Pulmonary artery endothelial cell (primary cell): ENCODE results near the gene SCP2D1. TPM values are rescaled to one million over a fixed set of nuclear protein-coding genes. Genes with fewer than 3 reads are reported as not detected.
"Not testable (repeated sequence)": the region's sequence is repeated elsewhere in the genome, so short reads cannot be mapped to it uniquely, and the experiment has no call there.

Source experiments
- DNase-seq: peaks from one replicate; pipeline ENCODE4 v3.0.0-alpha.2; 2011; ENCODE audit warnings: low read depth, low spot score
- total RNA-seq: library from RNA; depleted of rRNA; stranded (reverse); fragments of >200 nt; gene quantifications from 2 replicates; pipeline ENCODE4 v1.2.3, GENCODE V29; 2014

SCP2D1 gene
- total RNA-seq = not detected in 2 replicates

DNA sequence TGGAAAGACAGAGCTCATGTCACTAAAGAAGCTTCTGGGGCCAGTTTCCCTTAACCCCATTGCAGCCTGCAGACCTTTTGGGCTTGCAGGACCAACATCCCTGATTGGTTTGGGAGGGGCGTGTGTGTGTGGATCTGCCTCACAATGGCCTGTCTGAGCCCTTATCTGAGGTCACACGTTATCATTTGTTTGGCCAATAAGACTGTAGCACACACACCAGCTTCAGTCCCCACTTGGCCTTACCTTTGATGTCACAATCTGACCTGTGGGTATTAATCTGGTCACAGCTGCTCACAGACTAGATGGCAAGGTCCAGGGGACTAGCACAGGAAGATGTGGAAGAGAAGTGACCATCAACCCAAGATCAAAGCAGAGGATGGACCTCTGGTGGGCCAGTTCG, at the start of gene SCP2D1:
TSS of gene SCP2D1 (plus strand) at position 301 of the 400 bp plus-strand sequence. CDS start at position 334, 33 bp downstream.
- no peak for DNase-seq

DNA sequence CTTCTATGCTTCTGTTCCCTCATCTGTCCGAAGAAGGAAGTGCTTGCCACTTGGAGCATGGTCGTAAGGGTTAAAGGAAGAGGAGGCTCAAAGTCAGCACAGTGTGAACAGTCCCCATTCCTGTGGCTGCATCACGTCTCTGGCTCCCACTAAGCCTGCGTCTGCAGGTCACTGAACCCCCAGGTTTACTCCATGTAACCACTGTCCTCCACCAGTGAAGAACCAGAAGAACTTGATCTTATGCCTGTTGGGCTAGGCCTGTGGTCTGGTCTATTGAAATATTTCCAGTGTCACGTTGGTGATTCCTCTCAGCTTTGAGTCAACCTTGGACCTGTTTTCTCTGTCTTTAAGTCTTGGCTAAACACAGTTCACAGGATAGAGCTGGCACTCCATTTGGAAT, 45.9 kb upstream of the SCP2D1 start:
- no peak for DNase-seq

DNA sequence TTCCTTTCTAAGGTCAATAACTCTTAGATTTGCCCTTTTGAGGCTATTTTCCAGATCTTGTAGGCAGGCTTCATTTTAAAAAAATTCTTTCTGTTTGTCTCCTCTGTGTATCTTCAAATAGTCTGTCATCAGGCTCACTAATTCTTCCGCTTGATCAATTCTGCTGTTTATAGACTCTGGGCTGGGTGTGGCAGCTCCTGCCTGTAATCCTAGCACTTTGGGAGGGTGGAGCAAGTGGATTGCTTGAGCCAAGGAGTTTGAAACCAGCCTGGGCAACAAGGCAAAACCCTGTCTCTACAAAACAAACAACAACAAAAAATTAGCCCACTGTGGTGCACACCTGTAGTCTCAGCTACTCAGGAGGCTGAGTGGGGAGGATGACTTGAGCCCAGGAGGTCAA, 40.0 kb upstream of the SCP2D1 start:
- DNase-seq = no peak

DNA sequence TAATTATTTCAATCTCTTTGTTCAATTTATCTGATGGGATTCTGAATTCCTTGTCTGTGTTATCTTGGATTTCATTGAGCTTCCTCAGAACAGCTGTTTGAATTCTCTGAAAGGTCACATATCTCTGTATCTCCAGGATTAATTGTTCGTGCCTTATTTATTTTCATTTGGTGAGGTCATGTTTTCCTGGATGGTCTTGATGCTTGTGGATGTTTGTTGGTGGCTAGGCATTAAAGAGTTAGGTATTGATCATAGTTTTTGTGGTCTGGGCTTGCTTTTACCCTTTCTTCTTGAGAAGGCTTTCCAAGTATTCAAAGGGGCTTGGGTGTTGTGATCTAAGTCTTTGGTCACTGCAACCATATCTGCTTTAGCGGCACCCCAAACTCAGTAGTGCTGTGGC, 39.4 kb upstream of the SCP2D1 start:
- DNase-seq = no peak

DNA sequence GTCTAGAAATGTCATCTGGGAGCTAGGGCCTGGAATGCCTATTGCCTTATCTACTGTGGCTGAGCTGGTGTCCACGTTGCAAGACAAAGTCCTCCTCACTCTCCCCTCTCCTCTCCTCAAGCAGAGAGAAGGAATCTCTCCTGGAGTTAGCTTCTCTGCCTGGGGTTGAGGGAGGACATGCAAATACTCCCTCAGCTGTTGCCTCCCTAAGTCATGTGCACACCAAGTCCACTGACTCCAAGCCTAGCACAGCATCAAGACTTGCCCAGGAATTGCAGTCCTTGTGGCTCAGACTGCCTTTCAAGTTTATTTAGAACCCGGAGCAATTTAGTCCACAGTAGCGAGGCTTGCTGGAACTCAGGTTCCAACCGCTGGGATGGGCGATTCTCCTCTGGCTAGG, 38.0 kb upstream of the SCP2D1 start:
- DNase-seq = no peak

DNA sequence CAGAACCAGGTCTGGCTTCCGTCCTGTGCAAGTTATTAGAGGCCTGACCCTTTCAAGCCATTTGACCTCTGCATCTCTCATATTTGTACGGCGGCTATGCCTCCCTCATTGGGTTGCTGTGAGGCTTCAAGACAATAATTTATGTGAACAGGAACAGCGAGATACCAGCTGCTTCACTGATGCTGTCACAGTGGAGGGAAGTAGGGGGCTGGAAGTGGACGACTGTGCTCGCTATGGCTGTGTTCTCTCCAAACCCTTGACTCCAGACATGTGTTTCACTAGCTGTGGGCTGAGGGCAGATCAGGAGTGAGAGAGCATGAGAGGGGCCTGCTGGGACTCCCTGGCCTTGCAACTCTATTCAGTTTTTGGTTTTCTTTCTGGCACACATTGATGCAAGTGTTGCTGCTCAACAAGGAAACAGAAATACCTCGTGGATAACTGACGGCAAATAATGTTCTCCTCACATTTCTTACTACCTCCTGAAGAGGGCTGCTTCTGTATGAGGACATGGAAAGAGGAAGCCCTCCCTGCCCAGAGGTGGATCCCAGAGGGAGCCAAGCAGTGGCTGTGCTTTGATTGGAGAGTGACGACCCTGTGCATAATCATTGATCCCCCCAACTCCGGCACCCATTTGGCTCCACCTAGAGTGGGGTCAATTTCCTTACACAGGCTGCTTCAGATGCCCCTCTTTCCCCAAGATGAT, 34.7 kb upstream of the SCP2D1 start:
- no peak for DNase-seq

DNA sequence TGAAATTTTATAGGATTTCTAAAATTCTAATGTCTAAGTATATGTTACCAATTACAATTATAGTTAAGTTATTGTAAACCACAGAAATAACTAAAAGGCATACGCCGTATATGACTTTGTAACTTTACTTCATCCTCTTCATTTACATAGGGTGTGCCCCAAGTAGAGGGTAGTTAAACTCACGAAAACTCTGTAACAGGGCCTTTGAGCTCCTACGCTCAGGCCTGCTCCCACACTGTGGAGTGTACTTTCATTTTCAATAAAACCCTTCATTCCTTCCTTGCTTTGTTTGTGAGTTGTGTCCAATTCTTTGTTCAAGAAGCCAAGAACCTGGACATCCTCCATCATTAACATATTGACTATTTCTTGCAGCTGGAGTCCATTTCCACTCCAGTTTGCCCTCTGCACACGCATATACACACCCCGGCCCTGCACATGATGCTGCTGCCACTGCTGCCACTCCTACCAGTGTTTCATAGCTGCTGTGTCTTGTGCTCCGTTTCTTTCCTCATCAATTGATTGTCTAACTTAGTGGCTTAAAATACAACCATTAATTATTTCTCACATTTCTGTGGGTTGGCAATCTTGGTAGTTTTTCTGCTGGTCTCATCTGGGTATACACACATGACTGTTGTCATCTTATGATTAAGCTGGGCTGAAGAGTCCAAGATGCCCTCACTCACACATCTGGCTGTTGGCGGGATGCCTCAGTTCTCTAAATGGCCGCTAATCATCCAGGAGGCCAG, 33.0 kb upstream of the SCP2D1 start:
- no peak for DNase-seq

DNA sequence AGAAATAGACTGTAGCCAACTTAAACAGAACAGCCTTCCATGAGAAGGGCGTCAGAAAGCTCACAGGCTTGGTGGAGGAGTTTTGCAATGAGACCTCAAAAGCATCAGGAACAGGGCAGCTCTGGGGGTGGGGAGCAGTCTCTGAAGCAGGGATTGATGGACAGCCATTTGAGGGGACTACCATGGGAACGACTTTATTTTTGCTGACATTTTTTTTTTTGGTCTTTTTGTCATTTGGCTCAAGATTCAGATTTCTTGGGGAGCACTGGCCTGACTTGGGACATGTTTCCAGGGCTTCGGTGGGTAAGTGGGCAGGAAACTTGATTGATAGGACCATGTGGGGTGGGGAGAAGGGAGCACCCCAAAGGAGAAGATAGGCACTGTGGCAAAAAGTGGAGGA, 32.1 kb upstream of the SCP2D1 start:
- no peak for DNase-seq

DNA sequence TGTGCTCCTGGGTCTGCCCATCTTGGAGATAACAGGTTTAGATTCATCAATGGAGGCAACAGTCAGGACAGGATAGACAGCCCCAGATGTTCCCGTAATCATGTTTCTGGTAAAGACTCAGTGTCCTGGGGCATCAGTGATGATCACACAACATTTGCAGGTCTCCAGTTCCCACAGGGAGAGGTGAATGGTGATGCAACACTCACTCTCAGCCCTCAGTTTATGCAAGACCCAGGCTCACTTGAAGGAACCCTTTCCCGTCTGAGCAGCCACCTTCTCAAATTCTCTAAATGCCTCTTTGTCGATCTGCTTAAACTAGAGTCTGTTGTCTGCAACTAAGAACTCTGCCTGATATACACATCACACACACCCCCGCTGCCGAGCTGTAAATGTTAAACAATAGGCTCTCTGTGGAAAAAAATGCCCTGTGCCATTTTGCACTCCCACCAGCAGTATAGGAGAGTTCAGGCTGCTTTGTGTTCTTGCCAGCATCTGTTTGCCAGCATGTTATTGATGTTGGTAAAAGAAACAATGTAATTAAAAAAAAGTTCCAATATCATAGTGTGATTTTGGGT, 30.1 kb upstream of the SCP2D1 start:
- DNase-seq = no peak

DNA sequence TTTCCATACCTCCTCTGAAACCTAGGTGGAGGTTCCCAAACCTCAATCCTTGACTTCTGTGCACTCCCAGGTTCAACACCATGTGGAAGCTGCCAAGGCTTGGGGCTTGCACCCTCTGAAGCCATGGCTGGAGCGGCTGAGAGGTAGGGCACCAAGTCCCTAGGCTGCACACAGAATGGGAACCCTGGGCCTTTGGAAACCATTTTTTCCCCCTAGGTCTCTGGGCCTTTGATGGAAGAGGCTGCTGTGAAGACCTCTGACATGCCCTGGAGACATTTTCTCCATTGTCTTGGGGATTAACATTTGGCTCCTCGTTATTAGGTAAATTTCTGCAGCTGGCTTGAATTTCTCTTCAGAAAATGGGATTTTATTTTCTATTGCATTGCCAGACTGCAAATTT, 26.5 kb upstream of the SCP2D1 start:
- DNase-seq = not testable (repeated sequence)

DNA sequence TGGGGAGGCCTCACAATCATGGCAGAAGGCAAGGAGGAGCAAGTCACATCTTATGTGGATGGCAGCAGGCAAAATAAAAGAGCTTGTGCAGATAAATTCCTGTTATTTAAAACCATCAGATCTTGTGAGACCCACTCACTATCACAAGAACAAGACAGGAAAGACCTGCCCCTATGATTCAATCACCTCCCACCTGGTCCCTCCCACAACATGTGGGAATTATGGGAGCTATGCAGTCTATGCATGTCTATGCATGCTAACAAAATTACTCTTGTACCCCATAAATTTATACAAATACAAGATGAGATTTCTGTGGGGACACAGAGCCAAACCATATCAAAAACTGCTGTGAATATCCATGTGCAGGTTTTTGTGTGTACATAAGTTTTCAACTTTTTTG, 25.6 kb upstream of the SCP2D1 start:
- DNase-seq = no peak

DNA sequence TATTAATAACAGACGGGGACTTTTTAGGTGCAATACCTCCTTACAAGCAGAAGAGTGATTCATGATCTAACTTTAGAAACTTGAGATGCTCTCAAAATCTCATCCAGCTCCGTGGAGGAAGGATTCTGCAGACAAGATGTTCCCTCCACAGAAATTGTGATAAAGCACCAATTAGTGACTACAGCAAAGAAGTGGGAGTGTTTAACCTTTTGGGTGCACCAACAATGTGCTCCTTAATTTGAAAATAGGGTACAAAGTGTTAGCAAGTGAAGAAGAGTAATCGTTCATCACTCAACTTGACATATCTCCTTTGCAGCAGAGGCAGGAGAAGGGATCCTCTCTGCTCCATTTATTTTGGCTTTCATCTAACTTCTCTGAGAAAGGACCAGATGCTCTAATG, 22.8 kb upstream of the SCP2D1 start:
- DNase-seq = no peak

DNA sequence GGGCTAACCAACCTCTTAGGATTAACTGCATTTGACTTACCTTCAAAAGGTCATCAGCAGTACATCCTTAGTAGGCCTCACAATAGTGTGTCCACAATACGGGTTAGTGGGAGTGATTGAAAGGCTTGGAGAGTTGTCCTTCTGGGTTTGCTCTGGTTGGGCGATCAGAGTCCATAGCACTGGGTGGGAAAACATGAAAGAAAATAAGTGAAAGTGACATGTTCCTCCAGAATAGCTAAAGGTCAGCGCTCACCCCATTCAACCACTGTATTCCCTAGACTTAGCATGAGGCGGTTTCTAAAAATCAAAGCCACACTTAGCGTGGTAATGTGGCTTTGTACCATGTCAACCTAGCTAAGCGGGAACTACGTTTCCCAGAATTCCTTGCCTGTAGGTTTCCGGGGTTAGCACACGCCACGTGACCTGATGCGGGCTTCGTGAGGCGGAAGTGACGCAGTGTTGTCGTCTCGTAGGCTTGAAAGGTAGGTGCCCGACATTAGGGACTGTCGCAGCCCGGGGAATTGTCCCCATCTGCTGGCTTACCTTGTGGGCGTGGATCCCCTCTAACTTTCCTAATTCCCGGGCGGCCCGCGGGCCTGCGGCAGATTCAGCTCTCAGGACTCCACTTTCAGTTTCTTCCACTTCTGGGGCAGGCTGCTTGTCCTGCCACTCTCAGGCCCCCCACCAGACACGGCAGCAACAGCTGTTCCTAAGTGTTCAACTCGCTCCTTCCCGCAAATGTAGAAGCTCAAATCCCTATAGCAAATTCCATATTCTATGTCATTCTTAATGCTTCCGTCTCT, 19.8 kb upstream of the SCP2D1 start:
- peak; percentile 65 for DNase-seq

DNA sequence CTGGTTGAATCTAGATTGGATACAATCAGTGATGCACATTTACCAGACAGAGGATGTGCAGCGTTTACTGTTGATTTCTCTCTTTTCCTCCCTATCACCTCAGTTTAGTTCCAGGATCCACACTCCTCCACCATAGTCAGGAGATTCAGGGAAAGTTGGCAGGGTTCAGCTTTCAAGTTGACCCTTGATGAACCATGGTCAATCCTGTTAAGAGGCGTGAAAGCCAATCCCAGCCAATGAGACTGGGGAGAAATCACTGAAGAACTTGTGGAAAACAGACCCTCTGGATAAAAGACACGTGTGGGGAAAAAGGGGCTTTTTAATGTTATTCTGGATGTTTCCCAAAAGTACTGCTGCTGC, 19.2 kb upstream of the SCP2D1 start:
- DNase-seq = no peak

DNA sequence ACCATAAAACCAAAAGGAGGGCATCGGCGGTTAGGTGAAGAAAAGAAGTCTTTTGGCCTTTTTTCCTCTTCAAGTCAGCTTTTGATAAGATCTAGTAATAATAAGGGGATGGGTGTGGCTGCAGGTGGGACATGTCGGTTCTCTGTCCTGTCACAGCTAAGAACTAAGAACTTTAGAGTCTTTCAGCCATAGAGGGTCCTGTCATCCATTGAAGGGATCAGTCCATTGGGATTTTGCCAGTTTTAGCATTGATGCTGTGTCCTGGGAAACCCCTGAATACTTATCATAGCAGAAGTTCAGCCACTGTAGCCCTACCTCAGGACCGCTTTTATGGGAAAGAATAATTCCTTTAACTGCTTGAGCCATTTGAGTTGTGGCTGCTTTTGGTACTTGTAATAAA, 18.2 kb upstream of the SCP2D1 start:
- no peak for DNase-seq

DNA sequence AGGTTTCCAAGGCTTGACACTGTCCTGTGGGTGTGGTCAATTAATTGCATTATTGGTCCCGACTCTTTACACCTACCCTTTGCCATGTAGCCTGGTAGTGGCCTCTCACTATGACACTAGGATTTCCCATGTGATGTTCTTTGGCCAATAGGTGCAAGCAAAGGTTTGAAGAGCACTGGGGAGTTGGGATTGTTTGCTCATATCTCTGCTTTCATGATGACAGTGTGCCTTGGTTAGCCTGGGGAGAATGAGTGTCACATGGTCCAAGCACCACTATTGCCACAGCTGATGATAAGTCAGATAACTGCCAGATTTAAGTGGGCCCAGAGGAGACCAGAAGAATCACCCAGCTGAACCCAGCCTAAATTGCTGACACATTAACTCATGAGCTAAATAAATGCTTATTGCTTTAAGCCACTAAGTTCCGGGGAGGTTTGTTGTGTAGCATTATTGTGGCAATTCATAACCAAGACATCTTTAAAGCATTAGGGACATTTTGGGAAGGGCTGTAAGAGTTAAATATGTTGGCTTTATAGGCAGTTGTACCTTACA, 17.2 kb upstream of the SCP2D1 start:
- no peak for DNase-seq

DNA sequence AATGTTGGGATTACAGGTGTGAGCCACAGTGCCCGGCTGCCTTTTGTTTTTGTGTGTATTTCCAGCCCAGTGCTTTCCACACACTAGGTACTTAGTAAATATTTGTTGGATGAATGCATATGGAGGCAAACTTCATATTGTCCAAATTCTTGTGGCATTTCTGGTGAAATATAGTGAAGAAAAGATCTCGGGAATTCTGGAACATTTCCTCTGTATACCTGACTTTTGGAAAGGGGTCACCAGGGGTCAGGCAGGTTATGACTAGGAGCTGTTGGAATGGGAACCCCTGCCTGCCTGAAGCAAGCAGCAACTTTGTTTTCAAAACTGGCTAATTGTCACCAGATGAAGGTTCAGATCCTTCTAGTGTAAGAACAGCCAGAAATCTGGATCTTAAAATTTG, 12.1 kb upstream of the SCP2D1 start:
- DNase-seq = no peak

DNA sequence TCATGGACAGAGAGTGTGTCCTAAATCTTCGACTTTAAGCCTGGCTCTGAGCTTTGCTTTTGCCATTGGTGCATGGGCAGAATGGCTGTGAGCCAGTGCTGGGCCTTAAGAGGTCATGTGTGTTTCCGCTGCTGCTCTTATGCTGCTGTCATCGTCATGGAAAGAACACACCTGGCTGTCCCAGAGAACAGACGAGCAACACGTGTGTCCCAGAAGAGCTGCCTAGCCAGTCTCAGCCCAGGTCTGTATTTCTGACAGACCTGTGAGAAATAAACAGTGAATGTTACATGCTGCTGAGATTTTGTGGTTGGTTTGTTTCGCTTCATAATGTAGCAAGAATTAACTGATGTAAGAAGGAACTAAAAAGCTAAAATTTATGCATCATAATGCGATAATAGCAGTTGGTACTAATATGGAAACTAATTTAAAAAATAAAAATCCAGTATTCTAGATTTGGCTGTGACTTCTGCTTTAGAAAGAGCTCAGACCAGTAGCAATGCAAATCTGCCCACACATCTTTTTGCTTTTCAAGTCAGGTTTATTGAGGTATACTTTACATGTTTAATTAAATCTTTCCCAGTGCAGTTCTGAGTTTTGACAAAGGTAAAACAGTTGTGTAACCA, 11.5 kb upstream of the SCP2D1 start:
- no peak for DNase-seq

DNA sequence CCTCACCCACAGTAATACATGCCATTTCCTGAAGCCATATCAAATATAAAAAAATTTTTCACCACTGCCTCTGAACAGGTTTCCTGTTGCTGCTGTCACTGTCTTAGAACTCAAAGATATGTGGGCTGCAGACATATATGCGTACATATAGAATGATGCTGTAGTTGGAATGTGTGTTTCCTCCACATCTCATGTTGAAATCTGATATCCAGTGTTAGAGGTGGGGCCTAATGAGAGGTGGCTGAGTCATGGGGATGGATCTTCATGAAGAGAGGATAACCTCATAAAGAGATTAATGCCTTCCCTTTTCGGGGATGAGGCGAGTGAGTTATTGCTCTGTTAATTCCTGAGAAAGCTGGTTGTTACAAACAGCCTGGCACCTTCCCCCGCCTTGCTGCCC, 7.7 kb upstream of the SCP2D1 start:
- no peak for DNase-seq

DNA sequence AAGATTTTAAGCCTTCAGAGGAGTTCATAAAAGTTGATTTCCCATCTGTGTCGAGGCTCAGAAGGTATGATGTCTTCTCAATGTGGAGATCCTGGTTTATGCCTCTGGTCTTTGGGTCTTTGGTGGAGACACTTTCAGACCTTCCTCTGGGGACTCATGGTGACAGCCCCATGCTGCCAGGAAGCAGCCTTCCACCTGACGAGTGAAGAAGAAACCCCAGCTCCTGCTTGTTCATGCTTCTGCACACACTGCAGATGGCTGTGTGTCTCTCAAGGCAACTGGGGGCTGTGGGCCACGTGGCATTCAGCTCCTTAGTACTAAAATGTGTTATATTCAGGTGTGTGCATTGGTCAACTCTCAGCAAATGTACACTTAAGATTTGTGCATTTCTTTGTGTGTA, 4.9 kb upstream of the SCP2D1 start:
- no peak for DNase-seq

DNA sequence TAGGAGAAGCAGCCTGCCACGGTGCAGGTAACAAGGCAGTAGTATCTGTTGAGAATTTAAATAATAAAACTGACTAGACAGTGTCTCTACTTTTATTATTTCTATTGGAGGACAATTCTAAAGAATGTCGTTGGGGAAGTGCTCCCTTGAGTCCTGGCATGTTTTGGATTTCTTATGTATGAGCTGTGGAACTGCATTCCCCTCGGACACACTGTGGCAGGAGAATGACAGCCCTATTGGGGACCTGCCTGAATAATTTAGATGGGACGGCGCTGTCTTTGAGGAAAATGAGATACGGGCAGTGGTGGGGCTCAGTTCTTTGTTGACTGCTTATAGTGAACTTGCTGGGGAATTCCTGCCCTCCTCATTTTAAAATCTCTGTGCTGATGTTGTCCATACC, 2.4 kb upstream of the SCP2D1 start:
- DNase-seq = no peak
